SK-N-DZ (cell line): Measurements from ENCODE around the gene LPCAT4.

Experiments
- small RNA-seq, 2 experiments: library from RNA; depleted of rRNA; stranded (forward); fragments of <200 nt; gene quantifications; one replicate each; pipeline ENCODE3, GENCODE V24; 2014

Gene LPCAT4

Small RNA genes within 50 kb of the gene (small RNA-seq; reads per million reads assigned to genes)
- gene MIR1233-1 (0 reads per million in 2 experiments), gene RF00019 (0 reads per million in 2 experiments)
